T-helper 2 cell treated with Interferon-gamma antibody and Interleukin-4, amounts not matched to agents 5 μg/mL and 100 μg/mL, for 36 hours (primary cell): Measurements from ENCODE around the gene TDRD7.

Source experiments
- DNase-seq: peaks from one replicate; pipeline ENCODE4 v3.0.0; 2021; ENCODE audit warnings: low spot score
- H3K27ac Mint-ChIP-seq: one replicate; pipeline ENCODE4 v1.8.0; 2021; ENCODE audit warnings: mild to moderate bottlenecking, mixed read lengths
- H3K27me3 Mint-ChIP-seq: one replicate; pipeline ENCODE4 v1.8.0; 2021; ENCODE audit warnings: low read depth, mixed read lengths
- H3K36me3 Mint-ChIP-seq: one replicate; pipeline ENCODE4 v1.8.0; 2021; ENCODE audit warnings: low read depth, mixed read lengths
- H3K4me1 Mint-ChIP-seq: one replicate; pipeline ENCODE4 v1.8.0; 2021; ENCODE audit warnings: low read depth, mixed read lengths
- H3K4me3 Mint-ChIP-seq: one replicate; pipeline ENCODE4 v1.8.0; 2022; ENCODE audit warnings: mild to moderate bottlenecking, moderate library complexity, mixed read lengths
- H3K9me3 Mint-ChIP-seq: one replicate; pipeline ENCODE4 v1.8.0; 2021; ENCODE audit warnings: mixed read lengths

The TDRD7 gene

DNA sequence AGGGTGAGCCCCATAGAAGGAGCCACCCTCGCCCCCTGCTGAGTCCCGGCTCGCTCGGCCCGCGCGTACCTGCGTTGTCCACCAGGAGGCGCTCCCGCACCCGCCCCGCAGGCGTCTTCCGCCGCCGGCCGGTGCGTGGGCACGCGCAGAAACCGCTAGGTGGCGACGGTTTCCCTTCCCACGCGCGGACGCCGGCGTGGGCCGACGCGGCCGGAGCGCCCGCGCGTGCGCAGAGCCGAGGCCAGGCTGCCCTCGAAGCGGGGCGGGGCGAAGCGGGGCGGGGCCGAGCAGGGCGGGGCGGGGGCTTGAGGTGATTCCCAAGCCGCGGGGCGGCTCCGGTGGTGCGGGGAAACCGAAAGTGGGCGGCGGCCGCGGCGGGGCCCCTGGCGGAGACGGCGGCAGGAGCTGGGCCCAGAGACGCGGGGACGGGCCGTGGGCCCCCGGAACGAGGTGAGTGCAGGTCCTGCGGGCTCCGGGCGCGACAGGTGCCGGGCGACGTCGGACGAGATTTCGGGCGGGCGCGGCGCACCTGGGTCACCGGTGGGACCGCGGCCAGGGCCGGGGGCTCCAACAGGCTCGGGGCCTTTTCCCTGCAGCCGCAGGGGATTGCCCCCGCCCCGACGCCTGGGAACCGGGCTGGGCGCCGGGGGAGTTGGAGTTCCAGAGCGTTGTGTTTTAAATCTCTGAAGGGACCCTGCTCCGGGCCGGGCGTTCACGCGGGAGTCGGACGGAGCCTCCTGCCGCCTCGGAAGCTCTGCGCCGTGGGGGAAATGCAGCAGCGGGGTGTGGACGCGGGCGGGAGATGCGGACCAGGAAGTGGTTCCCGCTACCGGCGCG is at the start of gene TDRD7:
TSS of gene TDRD7 (plus strand) at position 308 of the 837 bp plus-strand sequence. CDS start 16,370 bp downstream, outside the sequence.
- Mint-ChIP-seq H3K4me3 (peak within 1 kb of the TSS; percentile 90), H3K9me3 (peaks cover 3% of the 10 kb centered on the region), H3K36me3 (no peaks in the 10 kb centered on the region), H3K27ac (peak within 1 kb of the TSS; percentile 55), H3K4me1 (peaks cover 19% of the 10 kb centered on the region), H3K27me3 (peaks cover 37% of the 10 kb centered on the region)
- peak; percentile 87 for DNase-seq

- no peak for DNase-seq
- Mint-ChIP-seq H3K4me1 (peaks cover 8% of the 10 kb centered on the region), H3K27ac (no peak overlapping the region), H3K9me3 (no peaks in the 10 kb centered on the region), H3K36me3 (no peaks in the 10 kb centered on the region), H3K27me3 (no peaks in the 10 kb centered on the region), H3K4me3 (no peak overlapping the region)
Measured at GRCh38 chr9:97362777-97363545, 48.9 kb upstream of the TDRD7 start.

DNA sequence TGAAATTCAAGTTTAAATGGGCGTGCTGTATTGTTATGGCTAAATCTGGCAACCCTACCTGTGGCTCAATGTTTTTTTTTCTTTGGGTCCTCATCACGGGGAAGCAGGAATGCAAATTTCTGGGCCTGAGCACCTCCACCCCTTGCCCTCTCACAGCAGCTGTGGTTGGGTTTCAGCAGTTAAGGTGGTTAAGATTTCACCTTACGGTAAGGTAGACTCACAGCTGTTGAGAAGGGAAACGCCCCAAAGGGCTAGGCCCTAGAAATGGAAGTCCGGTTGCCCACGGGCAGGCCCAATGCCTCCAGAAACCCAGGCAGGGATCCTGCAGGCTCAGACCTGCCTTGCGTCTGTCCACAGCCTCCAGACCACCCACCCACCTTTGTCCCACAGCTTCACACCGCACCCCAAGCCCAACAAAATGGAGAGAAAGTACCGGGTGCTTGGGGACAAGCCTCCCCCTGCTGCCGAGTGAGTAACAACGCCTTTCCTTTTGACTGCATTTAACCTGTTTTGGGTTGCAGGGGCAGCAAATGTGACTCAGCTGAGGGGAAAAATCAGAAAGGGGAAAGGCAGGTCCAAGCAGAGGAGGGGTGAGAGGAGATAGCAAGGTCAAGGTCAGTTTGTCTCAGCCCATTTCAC is 48.1 kb upstream of the TDRD7 start:
- H3K27ac Mint-ChIP-seq = no peak overlapping the region

GRCh38 chr9:97364769-97365490 is 47.0 kb upstream of the TDRD7 start:
- peaks cover 2% of the 10 kb centered on the region for H3K36me3 Mint-ChIP-seq
- no peak overlapping the region for H3K27ac Mint-ChIP-seq
- H3K4me3 Mint-ChIP-seq = no peak overlapping the region

More for the DNA sequence above, 48.1 kb upstream of the TDRD7 start:
- Mint-ChIP-seq H3K4me3 (no peak overlapping the region), H3K4me1 (peaks cover 8% of the 10 kb centered on the region), H3K27me3 (no peaks in the 10 kb centered on the region), H3K9me3 (peaks cover 3% of the 10 kb centered on the region), H3K36me3 (no peaks in the 10 kb centered on the region)
- DNase-seq = no peak

DNA sequence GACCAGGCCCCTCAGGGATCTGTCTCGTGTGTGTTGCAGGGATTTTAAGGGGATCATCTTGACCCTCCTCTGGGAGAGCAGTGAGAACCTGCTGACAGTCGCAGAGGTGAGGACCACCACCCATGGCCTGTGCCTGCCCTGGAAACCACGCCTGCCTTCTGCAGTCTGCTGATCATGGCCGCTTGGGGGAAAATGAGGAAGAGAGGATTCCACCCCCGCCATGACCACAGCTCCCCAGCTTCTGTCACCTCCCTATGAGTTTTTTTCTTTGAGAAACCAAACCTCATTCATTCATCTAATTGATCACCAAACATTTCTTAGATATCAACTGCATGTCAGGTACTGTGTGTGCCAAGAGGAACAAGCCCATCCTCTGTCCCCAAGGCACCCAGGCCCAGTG is 46.3 kb upstream of the TDRD7 start:
- Mint-ChIP-seq H3K27ac (no peak overlapping the region), H3K4me1 (peaks cover 8% of the 10 kb centered on the region), H3K27me3 (no peaks in the 10 kb centered on the region), H3K4me3 (no peak overlapping the region), H3K9me3 (peaks cover 8% of the 10 kb centered on the region), H3K36me3 (peaks cover 6% of the 10 kb centered on the region)
- no peak for DNase-seq

More at GRCh38 chr9:97364769-97365490, 47.0 kb upstream of the TDRD7 start:
- H3K9me3 Mint-ChIP-seq = peaks cover 8% of the 10 kb centered on the region
- no peaks in the 10 kb centered on the region for H3K27me3 Mint-ChIP-seq
- no peak for DNase-seq
- peaks cover 8% of the 10 kb centered on the region for H3K4me1 Mint-ChIP-seq

- H3K27ac Mint-ChIP-seq = no peak overlapping the region
Measured at GRCh38 chr9:97366476-97366875, 45.4 kb upstream of the TDRD7 start.

GRCh38 chr9:97366889-97367288 is 45.0 kb upstream of the TDRD7 start:
- H3K4me1 Mint-ChIP-seq = peaks cover 8% of the 10 kb centered on the region
- H3K27me3 Mint-ChIP-seq = no peaks in the 10 kb centered on the region
- H3K27ac Mint-ChIP-seq = no peak overlapping the region
- DNase-seq = no peak
- no peak overlapping the region for H3K4me3 Mint-ChIP-seq
- peaks cover 6% of the 10 kb centered on the region for H3K36me3 Mint-ChIP-seq
- peaks cover 8% of the 10 kb centered on the region for H3K9me3 Mint-ChIP-seq

More at GRCh38 chr9:97366476-97366875, 45.4 kb upstream of the TDRD7 start:
- Mint-ChIP-seq H3K36me3 (peaks cover 6% of the 10 kb centered on the region), H3K4me1 (peaks cover 8% of the 10 kb centered on the region), H3K27me3 (no peaks in the 10 kb centered on the region), H3K4me3 (no peak overlapping the region), H3K9me3 (peaks cover 8% of the 10 kb centered on the region)
- no peak for DNase-seq

DNA sequence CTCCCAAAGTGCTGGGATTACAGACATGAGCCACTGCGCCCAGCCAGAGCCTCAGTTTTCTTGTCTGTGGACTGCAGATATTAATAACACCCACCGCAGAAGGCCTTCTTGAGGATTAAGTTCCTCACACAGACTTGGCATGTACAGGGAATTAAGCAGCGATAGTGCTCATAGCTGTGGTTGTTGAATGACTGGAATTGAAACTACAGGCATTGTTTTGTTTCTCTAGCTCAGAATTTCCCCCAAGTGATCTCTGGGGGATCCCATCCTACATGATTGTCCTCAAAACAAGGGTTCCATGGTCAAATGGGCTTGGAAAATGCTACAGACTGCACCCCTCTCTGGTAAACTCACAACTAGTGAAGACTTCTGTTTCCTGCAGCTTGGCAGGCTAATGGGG is 44.2 kb upstream of the TDRD7 start:
- H3K4me3 Mint-ChIP-seq = no peak overlapping the region
- H3K9me3 Mint-ChIP-seq = peaks cover 8% of the 10 kb centered on the region
- H3K36me3 Mint-ChIP-seq = peaks cover 6% of the 10 kb centered on the region
- no peak overlapping the region for H3K27ac Mint-ChIP-seq
- DNase-seq = no peak
- H3K4me1 Mint-ChIP-seq = peaks cover 7% of the 10 kb centered on the region
- no peaks in the 10 kb centered on the region for H3K27me3 Mint-ChIP-seq

DNA sequence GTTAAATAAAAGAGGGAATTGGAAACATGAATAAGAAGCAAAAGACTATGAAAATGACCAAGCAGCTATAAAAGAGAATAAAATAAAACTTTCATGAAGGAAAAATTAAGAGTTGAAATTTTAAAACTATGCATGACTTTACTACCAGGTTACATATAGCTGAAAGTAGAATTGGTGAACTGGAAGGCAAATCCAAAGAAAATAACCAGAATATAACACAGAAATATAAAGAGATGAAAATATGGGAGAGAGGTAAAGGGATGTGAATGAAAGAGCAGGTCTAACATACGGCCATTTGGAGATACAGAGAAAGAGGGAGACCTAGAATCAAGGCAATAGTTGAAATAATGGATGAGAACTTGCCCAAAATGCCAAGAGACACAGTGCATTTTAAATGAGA is 42.9 kb upstream of the TDRD7 start:
- no peak overlapping the region for H3K4me3 Mint-ChIP-seq
- DNase-seq = no peak
- no peaks in the 10 kb centered on the region for H3K27me3 Mint-ChIP-seq
- H3K36me3 Mint-ChIP-seq = peaks cover 6% of the 10 kb centered on the region
- H3K27ac Mint-ChIP-seq = no peak overlapping the region
- H3K4me1 Mint-ChIP-seq = no peaks in the 10 kb centered on the region
- H3K9me3 Mint-ChIP-seq = peaks cover 8% of the 10 kb centered on the region

- Mint-ChIP-seq H3K4me1 (no peaks in the 10 kb centered on the region), H3K9me3 (peaks cover 8% of the 10 kb centered on the region), H3K27ac (no peak overlapping the region), H3K27me3 (no peaks in the 10 kb centered on the region), H3K4me3 (no peak overlapping the region), H3K36me3 (peaks cover 6% of the 10 kb centered on the region)
- DNase-seq = no peak
Measured at GRCh38 chr9:97372580-97372979, 39.3 kb upstream of the TDRD7 start.

DNA sequence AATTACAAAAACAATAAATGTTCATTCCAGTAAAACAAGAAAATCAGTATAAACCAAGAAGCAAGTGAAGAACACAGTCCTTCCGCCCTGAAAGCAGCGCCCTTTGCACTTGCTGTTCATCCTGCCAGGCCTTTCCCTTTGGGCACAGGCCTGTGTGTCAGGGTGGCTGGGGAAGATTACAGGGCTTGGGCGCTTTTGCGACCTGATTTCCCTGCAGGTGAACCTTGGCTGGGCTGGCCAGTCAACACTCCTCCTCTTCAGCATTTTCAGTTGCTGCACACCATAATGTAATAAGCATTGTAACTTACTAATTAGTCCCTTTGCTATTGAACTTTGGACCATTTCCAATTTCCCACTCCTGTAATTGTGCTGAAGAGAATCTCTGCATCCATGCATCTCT is 38.6 kb upstream of the TDRD7 start:
- Mint-ChIP-seq H3K36me3 (peaks cover 6% of the 10 kb centered on the region), H3K27me3 (no peaks in the 10 kb centered on the region), H3K9me3 (peaks cover 8% of the 10 kb centered on the region), H3K4me3 (no peak overlapping the region), H3K27ac (no peak overlapping the region), H3K4me1 (no peaks in the 10 kb centered on the region)
- no peak for DNase-seq

DNA sequence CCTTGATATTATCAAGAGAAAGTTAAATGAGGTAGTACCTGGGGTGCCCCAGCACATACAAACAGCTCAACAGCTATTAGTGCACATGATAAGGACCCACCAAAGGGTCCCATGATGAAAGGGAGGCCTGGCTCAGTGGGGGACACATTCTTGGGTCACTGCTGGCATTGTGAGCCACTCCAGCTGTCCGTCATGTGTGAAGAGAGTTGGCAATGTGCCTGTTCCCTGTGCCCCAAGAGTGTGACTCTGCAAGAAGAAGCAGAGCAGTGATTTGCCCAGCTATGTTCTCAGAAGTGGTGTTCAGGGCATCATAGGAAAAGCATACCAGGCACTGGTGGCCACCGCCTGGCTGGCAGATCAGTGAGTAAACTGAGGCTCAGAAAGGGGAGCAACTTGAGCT is 37.1 kb upstream of the TDRD7 start:
- Mint-ChIP-seq H3K4me1 (no peaks in the 10 kb centered on the region), H3K9me3 (no peaks in the 10 kb centered on the region), H3K4me3 (no peak overlapping the region), H3K36me3 (peaks cover 4% of the 10 kb centered on the region), H3K27me3 (no peaks in the 10 kb centered on the region), H3K27ac (no peak overlapping the region)
- DNase-seq = no peak

- DNase-seq = no peak
- Mint-ChIP-seq H3K9me3 (no peaks in the 10 kb centered on the region), H3K4me1 (no peaks in the 10 kb centered on the region), H3K4me3 (no peak overlapping the region), H3K36me3 (no peaks in the 10 kb centered on the region), H3K27me3 (peaks cover 4% of the 10 kb centered on the region), H3K27ac (no peak overlapping the region)
Measured at GRCh38 chr9:97376902-97377301, 35.0 kb upstream of the TDRD7 start.
